Mesodermal cell (in vitro differentiated cells): ENCODE results near the gene ZDHHC14.
"Not testable (repeated sequence)": the region's sequence is repeated elsewhere in the genome, so short reads cannot be mapped to it uniquely, and the experiment has no call there.

Experiments used
- H3K27ac ChIP-seq: 2 replicates; pipeline ENCODE4 v1.7.0; 2013; ENCODE audit warnings: mild to moderate bottlenecking, low read depth, low read length, moderate library complexity; ENCODE audit not compliant: severe bottlenecking
- H3K36me3 ChIP-seq: 2 replicates; pipeline ENCODE4 v1.7.1; 2013; ENCODE audit warnings: mild to moderate bottlenecking, low read length, moderate library complexity; ENCODE audit not compliant: control insufficient read depth, insufficient read depth
- H3K4me1 ChIP-seq: one replicate; pipeline ENCODE4 v1.7.1; 2013; ENCODE audit warnings: mild to moderate bottlenecking, low read length; ENCODE audit not compliant: insufficient read depth, control insufficient read depth, poor library complexity, severe bottlenecking
- H3K4me3 ChIP-seq: 2 replicates; pipeline ENCODE4 v1.7.0; 2013; ENCODE audit warnings: low read length, control low read depth, mild to moderate bottlenecking; ENCODE audit not compliant: insufficient read depth, poor library complexity, severe bottlenecking; ENCODE audit errors: extremely low read depth
- H3K9me3 ChIP-seq: 2 replicates; pipeline ENCODE4 v1.7.1; 2013; ENCODE audit warnings: mild to moderate bottlenecking, low read length, moderate library complexity; ENCODE audit not compliant: control insufficient read depth
- WGBS, 2 experiments: methylation state at CpG; one replicate each; pipeline ENCODE4 v1.1.5; 2013; ENCODE audit warnings: missing lambda C conversion rate in 2 of 2; ENCODE audit not compliant: insufficient coverage in 2 of 2; 5-methylcytosine and 5-hydroxymethylcytosine counted together

ZDHHC14 gene

GRCh38 chr6:157699777-157700636 lies 319.0 kb downstream of the ZDHHC14 start:
- Histone ChIP-seq H3K9me3 (peaks cover 4% of the 10 kb centered on the region), H3K36me3 (no peaks in the 10 kb centered on the region), H3K27ac (no peak overlapping the region), H3K4me1 (no peaks in the 10 kb centered on the region), H3K4me3 (no peak overlapping the region)
- WGBS, 2 experiments: 60 to 68% methylated on average over 15 of the region's 17 CpGs

GRCh38 chr6:157706351-157706750 lies 325.4 kb downstream of the ZDHHC14 start:
- H3K4me1 ChIP-seq, H3K9me3 ChIP-seq, H3K4me3 ChIP-seq, H3K36me3 ChIP-seq, H3K27ac ChIP-seq: not testable (repeated sequence)
- WGBS, 2 experiments: 88 to 92% methylated on average over 1 to 2 of the region's 6 CpGs

GRCh38 chr6:157706883-157707282 lies 325.9 kb downstream of the ZDHHC14 start:
- 100% methylated on average over 1 of the region's 2 CpGs for WGBS, 2 experiments
- Histone ChIP-seq H3K4me1 (no peaks in the 10 kb centered on the region), H3K4me3 (no peak overlapping the region), H3K36me3 (no peaks in the 10 kb centered on the region), H3K27ac (no peak overlapping the region), H3K9me3 (no peaks in the 10 kb centered on the region)

DNA sequence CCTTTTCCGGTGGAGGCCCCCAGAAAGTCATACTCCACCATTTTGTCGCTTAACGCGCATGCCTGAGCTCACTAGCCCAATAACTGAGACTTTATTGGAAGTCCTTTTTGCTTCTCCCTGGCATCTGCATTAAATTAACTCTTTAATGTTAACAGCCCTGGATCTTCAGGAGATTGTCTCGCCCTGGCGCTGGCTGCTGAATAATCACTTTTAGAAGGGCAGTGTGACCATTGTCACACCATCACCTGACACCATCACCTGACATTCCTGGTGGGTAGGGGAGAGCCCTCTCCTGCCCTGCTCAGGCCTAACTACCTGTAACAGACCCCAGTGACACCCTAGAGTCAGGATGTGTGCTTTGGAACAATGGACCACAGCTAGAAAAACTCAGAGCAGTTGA lies 326.6 kb downstream of the ZDHHC14 start:
- Histone ChIP-seq H3K36me3 (no peaks in the 10 kb centered on the region), H3K4me1 (no peaks in the 10 kb centered on the region), H3K27ac (no peak overlapping the region), H3K9me3 (no peaks in the 10 kb centered on the region), H3K4me3 (no peak overlapping the region)
- 68 to 76% methylated on average over 4 to 5 of the region's 6 CpGs for WGBS, 2 experiments

DNA sequence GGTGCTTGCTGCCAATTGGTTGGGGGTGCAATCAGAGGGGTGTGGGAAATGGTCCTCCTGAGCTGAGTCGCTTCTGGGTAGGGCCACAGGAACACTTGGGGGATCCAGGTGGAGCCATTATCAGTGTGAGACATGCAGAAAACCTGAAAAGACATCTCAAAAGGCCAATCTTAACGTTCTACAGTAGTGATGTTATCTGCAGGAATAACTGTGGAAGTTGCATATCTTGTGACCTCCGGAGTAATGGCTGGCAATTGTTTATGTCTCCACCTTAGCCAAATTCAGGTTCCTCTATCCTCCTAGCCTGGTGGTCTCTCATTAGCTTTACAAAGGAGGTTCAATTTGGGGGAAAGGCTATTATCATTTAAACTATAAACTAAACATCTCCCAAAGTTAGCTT lies 327.2 kb downstream of the ZDHHC14 start:
- 33% methylated on average over 2 of the region's 3 CpGs; no CpG with 5 or more reads in 1 of the 2 experiments for WGBS, 2 experiments
- no peak overlapping the region for H3K4me3 ChIP-seq
- H3K36me3 ChIP-seq: no peaks in the 10 kb centered on the region
- H3K4me1 ChIP-seq: no peaks in the 10 kb centered on the region
- no peaks in the 10 kb centered on the region for H3K9me3 ChIP-seq
- no peak overlapping the region for H3K27ac ChIP-seq

DNA sequence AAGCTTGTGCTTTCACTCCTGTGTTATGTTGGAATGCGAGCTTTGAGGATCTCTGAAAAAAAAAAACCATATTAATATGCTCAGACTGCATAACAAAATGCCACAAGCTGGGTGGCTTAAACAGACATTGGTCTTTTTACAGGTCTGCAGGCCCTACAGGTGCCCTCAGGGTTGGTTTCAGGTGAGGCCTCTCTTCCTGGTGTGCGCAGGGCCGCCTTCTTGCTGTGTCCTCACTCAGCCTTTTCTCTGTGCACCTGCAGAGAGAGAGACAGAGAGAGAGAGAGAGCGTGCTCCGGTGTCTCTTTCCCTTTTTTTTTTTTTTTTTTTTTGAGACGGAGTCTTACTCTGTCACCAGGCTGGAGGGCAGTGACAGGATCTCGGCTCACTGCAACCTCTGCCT lies 327.9 kb downstream of the ZDHHC14 start:
- no peaks in the 10 kb centered on the region for H3K9me3 ChIP-seq
- H3K27ac ChIP-seq: no peak overlapping the region
- no peaks in the 10 kb centered on the region for H3K4me1 ChIP-seq
- no peaks in the 10 kb centered on the region for H3K36me3 ChIP-seq
- no peak overlapping the region for H3K4me3 ChIP-seq
- WGBS, 2 experiments: 40 to 52% methylated on average over 1 to 2 of the region's 7 CpGs

DNA sequence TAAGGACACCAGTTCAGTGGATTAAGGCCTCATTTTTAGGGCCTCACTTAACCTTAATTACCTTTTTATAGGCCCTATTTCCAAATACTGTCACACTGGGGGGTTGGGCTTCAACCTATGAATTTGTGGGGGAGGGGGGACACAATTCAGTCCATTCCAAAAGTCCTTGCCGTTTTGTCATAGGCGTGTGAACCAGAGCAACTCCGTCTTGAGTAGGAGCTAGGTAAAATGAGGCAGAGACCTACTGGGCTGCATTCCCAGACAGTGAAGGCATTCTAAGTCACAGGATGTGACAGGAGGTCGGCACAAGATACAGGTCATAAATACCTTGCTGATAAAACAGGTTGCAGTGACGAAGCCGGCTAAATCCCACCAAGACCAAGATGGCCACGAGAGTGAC lies 328.6 kb downstream of the ZDHHC14 start:
- H3K36me3 ChIP-seq: no peaks in the 10 kb centered on the region
- H3K9me3 ChIP-seq: no peaks in the 10 kb centered on the region
- no peaks in the 10 kb centered on the region for H3K4me1 ChIP-seq
- WGBS, 2 experiments: 75 to 78% methylated on average over 7 of the region's 7 CpGs
- H3K27ac ChIP-seq: no peak overlapping the region
- H3K4me3 ChIP-seq: no peak overlapping the region

GRCh38 chr6:157710604-157711003 lies 329.6 kb downstream of the ZDHHC14 start:
- Histone ChIP-seq H3K27ac (no peak overlapping the region), H3K4me1 (no peaks in the 10 kb centered on the region), H3K9me3 (no peaks in the 10 kb centered on the region), H3K4me3 (no peak overlapping the region), H3K36me3 (no peaks in the 10 kb centered on the region)
- 81 to 93% methylated on average over 4 to 5 of the region's 7 CpGs for WGBS, 2 experiments

GRCh38 chr6:157711060-157711459 lies 330.1 kb downstream of the ZDHHC14 start:
- H3K4me3 ChIP-seq: no peak overlapping the region
- 93 to 95% methylated on average over 8 of the region's 8 CpGs for WGBS, 2 experiments

GRCh38 chr6:157712585-157713295 lies 331.8 kb downstream of the ZDHHC14 start:
- H3K4me1 ChIP-seq: no peaks in the 10 kb centered on the region
- no peak overlapping the region for H3K4me3 ChIP-seq
- no peaks in the 10 kb centered on the region for H3K9me3 ChIP-seq
- H3K27ac ChIP-seq: no peak overlapping the region
- 90 to 97% methylated on average over 6 to 7 of the region's 8 CpGs for WGBS, 2 experiments
- no peaks in the 10 kb centered on the region for H3K36me3 ChIP-seq

More at GRCh38 chr6:157711060-157711459, 330.1 kb downstream of the ZDHHC14 start:
- Histone ChIP-seq H3K36me3 (no peaks in the 10 kb centered on the region), H3K9me3 (no peaks in the 10 kb centered on the region), H3K27ac (no peak overlapping the region), H3K4me1 (no peaks in the 10 kb centered on the region)
